Stomach (tissue), 4 donors: ENCODE results near the gene TRAF4.
"Not testable (repeated sequence)": the region's sequence is repeated elsewhere in the genome, so short reads cannot be mapped to it uniquely, and the experiment has no call there.

ENCODE experiments used
- CTCF ChIP-seq, 7 experiments: fragments of 450-650 bp in 4 of 7; fragments of 200-600 bp in 3 of 7; sonication (generic) in 3 of 7; IDR thresholded peaks; one replicate each; pipeline ENCODE4 v1.5.1; 2016 to 2019; ENCODE audit warnings: antibody characterized with exemption in 7 of 7, control low read depth in 2 of 7, mild to moderate bottlenecking in 1 of 7
- POLR2AphosphoS5 ChIP-seq, 3 donors: sonication (generic); formaldehyde crosslinking; IDR thresholded peaks; one replicate each; pipeline ENCODE4 v1.6.1; 2016; ENCODE audit warnings: antibody characterized with exemption in 3 of 3

- TF ChIP-seq CTCF, POLR2AphosphoS5 (IDR thresholded peaks at IDR 0.05): not testable (repeated sequence)
Observed at GRCh38 chr17:28794846-28795441, 51.1 kb downstream of the TRAF4 start.
